Stomach (tissue), 9 donors: ENCODE data around the gene AK1. TPM values are rescaled to one million over a fixed set of nuclear protein-coding genes. Genes with fewer than 3 reads are reported as not detected.
A peak's percentile ranks its signal among the peaks of the same experiment; 100 is the strongest.

Experiments
- DNase-seq, 2 donors: peaks; one replicate each; pipeline versions ENCODE4 v3.0.0 to v3.0.0-alpha.2; 2013 to 2019
- H3K27ac ChIP-seq, 5 donors: fragments of 200-600 bp in 4 of 5; sonication (generic) in 4 of 5; one replicate each; pipeline ENCODE4 v1.5.1; 2013 to 2019; ENCODE audit warnings: mild to moderate bottlenecking in 1 of 5, moderate library complexity in 1 of 5
- H3K27me3 ChIP-seq, 3 donors: fragments of 200-600 bp; sonication (generic); one replicate each; pipeline ENCODE4 v1.5.1; 2017 to 2019; ENCODE audit warnings: mixed run types in 1 of 3
- H3K36me3 ChIP-seq, 4 donors: fragments of 200-600 bp; sonication (generic); 1 replicate in 3 of 4; 2 replicates in 1 of 4; pipeline ENCODE4 v1.5.1; 2016 to 2019
- H3K4me1 ChIP-seq, 4 donors: fragments of 200-600 bp; sonication (generic); one replicate each; pipeline ENCODE4 v1.5.1; 2016 to 2019
- H3K4me3 ChIP-seq, 4 donors: fragments of 200-600 bp; sonication (generic) in 3 of 4; one replicate each; pipeline ENCODE4 v1.5.1; 2016 to 2019; ENCODE audit warnings: mild to moderate bottlenecking in 1 of 4
- H3K9me3 ChIP-seq, 4 donors: fragments of 200-600 bp; sonication (generic); one replicate each; pipeline ENCODE4 v1.5.1; 2016 to 2019
- CTCF ChIP-seq, 7 experiments: fragments of 450-650 bp in 4 of 7; fragments of 200-600 bp in 3 of 7; sonication (generic) in 3 of 7; IDR thresholded peaks; one replicate each; pipeline ENCODE4 v1.5.1; 2016 to 2019; ENCODE audit warnings: antibody characterized with exemption in 7 of 7, control low read depth in 2 of 7, mild to moderate bottlenecking in 1 of 7
- EP300 ChIP-seq: sonication (generic); formaldehyde crosslinking; IDR thresholded peaks from one replicate; pipeline ENCODE4 v1.6.1; 2017; ENCODE audit warnings: antibody characterized with exemption
- POLR2A ChIP-seq, 4 donors: fragments of 450-650 bp; IDR thresholded peaks; one replicate each; pipeline ENCODE4 v1.6.1; 2016; ENCODE audit warnings: antibody characterized with exemption in 4 of 4, control low read depth in 2 of 4, mild to moderate bottlenecking in 1 of 4, moderate library complexity in 1 of 4
- POLR2AphosphoS5 ChIP-seq, 3 donors: sonication (generic); formaldehyde crosslinking; IDR thresholded peaks; one replicate each; pipeline ENCODE4 v1.6.1; 2016; ENCODE audit warnings: antibody characterized with exemption in 3 of 3
- WGBS, 5 donors: extraction: QIAGEN DNeasy Blood & Tissue Kit in 3 of 5; methylation state at CpG; one replicate each; pipeline versions ENCODE4 v1.1.5 to v1.1.7; 2013 to 2018; 5-methylcytosine and 5-hydroxymethylcytosine counted together
- intact Hi-C: fragments of 100-400 bp; cut with DNase I; formaldehyde crosslinking; loops from one replicate; pipeline ENCODE4 v1.15.1; 2023; ENCODE audit warnings: low total_unique reads
- polyA plus RNA-seq, 3 donors: library from polyadenylated mRNA; stranded (reverse); fragments of 200-250 nt; gene quantifications; one replicate each; pipeline ENCODE4 v1.2.3, GENCODE V29; 2013
- total RNA-seq, 5 donors: library from RNA; depleted of rRNA; stranded (reverse); fragments of >200 nt; gene quantifications; one replicate each; pipeline versions ENCODE4 v1.1.0 to v1.2.3, GENCODE V29; 2014 to 2016
- donor health status: healthy with polysubstance abuse.
- donor health status: Bipolar disorder and iron deficiency.
- donor health status: healthy.

Gene AK1
- total and polyA plus RNA-seq, 8 donors = 7.2 to 92.1 (median 64.4) TPM; not detected in 1

- no peaks in the 10 kb centered on the region for H3K9me3 ChIP-seq
- intact Hi-C loops = no loop called here
- H3K36me3 ChIP-seq = no peaks in the 10 kb centered on the region
- no peak overlapping the region for H3K4me3 ChIP-seq
- no peak for DNase-seq
- H3K4me1 ChIP-seq = peaks cover 14 to 65% (median 31%) of the 10 kb centered on the region in 4 donors
- 79 to 84% (median 83%) methylated on average over 6 to 8 of the region's 8 CpGs for WGBS, 5 donors
- TF ChIP-seq EP300 = no peak
- no peak for TF ChIP-seq CTCF (IDR thresholded peaks at IDR 0.05)
- TF ChIP-seq POLR2A (IDR thresholded peaks at IDR 0.05) = no peak
- no peak for TF ChIP-seq POLR2AphosphoS5 (IDR thresholded peaks at IDR 0.05)
- peak overlapping the region in 1 of 5 donors; percentile 90 for H3K27ac ChIP-seq
- no peaks in the 10 kb centered on the region for H3K27me3 ChIP-seq
Observed at GRCh38 chr9:127856729-127857116, 20.8 kb downstream of the AK1 start.

- H3K4me1 ChIP-seq = peaks cover 14 to 60% (median 27%) of the 10 kb centered on the region in 4 donors
- no peaks in the 10 kb centered on the region for H3K9me3 ChIP-seq
- WGBS, 5 donors = 63 to 82% (median 68%) methylated on average over 11 of the region's 11 CpGs
- peak overlapping the region in 1 of 5 donors; percentile 90 for H3K27ac ChIP-seq
- intact Hi-C loops = no loop called here
- no peak overlapping the region for H3K4me3 ChIP-seq
- peak in 1 of 2 donors; percentile 7 for DNase-seq
- no peaks in the 10 kb centered on the region for H3K36me3 ChIP-seq
- H3K27me3 ChIP-seq = no peaks in the 10 kb centered on the region
- no peak for TF ChIP-seq CTCF (IDR thresholded peaks at IDR 0.05)
- TF ChIP-seq POLR2AphosphoS5 (IDR thresholded peaks at IDR 0.05) = no peak
- no peak for TF ChIP-seq EP300
- no peak for TF ChIP-seq POLR2A (IDR thresholded peaks at IDR 0.05)
Observed at GRCh38 chr9:127856094-127856728, 21.3 kb downstream of the AK1 start.

GRCh38 chr9:127855522-127855921 lies 22.0 kb downstream of the AK1 start:
- Histone ChIP-seq H3K27ac (peak overlapping the region in 4 of 5 donors; percentile 83 to 90 (median 84)), H3K36me3 (no peaks in the 10 kb centered on the region), H3K27me3 (no peaks in the 10 kb centered on the region), H3K9me3 (no peaks in the 10 kb centered on the region), H3K4me3 (no peak overlapping the region), H3K4me1 (peaks cover 14 to 55% (median 24%) of the 10 kb centered on the region in 4 donors)
- intact Hi-C loops = no loop called here
- DNase-seq = no peak
- no peak for TF ChIP-seq EP300
- TF ChIP-seq POLR2AphosphoS5 (IDR thresholded peaks at IDR 0.05) = no peak
- TF ChIP-seq CTCF (IDR thresholded peaks at IDR 0.05) = no peak
- no peak for TF ChIP-seq POLR2A (IDR thresholded peaks at IDR 0.05)
- WGBS, 5 donors = 91 to 97% (median 95%) methylated on average over 5 of the region's 5 CpGs

GRCh38 chr9:127854960-127855359 lies 22.5 kb downstream of the AK1 start:
- 71 to 79% (median 74%) methylated on average over 11 of the region's 11 CpGs for WGBS, 5 donors
- Histone ChIP-seq H3K27me3 (no peaks in the 10 kb centered on the region), H3K27ac (peak overlapping the region; percentile 48 to 90 (median 84)), H3K4me1 (peaks cover 14 to 55% (median 24%) of the 10 kb centered on the region in 4 donors), H3K9me3 (peaks cover 0 to 3% (median 0%) of the 10 kb centered on the region in 4 donors), H3K36me3 (no peaks in the 10 kb centered on the region), H3K4me3 (peak overlapping the region; percentile 52 to 61 (median 54))
- DNase-seq = no peak
- no peak for TF ChIP-seq POLR2AphosphoS5 (IDR thresholded peaks at IDR 0.05)
- TF ChIP-seq EP300 = no peak
- TF ChIP-seq CTCF (IDR thresholded peaks at IDR 0.05) = no peak
- TF ChIP-seq POLR2A (IDR thresholded peaks at IDR 0.05) = no peak
- intact Hi-C loops = no loop called here
